HG02759 (cell line): ENCODE measurements around the gene MMP19.
"Not testable (repeated sequence)": the region's sequence is repeated elsewhere in the genome, so short reads cannot be mapped to it uniquely, and the experiment has no call there.

Experiments used
- ATAC-seq: cut with Tn5 transposase; IDR thresholded peaks from one replicate; pipeline ENCODE4 v1.9.1; 2021; ENCODE audit warnings: mild to moderate bottlenecking, moderate library complexity; ENCODE audit not compliant: unreplicated experiment

Gene MMP19

DNA sequence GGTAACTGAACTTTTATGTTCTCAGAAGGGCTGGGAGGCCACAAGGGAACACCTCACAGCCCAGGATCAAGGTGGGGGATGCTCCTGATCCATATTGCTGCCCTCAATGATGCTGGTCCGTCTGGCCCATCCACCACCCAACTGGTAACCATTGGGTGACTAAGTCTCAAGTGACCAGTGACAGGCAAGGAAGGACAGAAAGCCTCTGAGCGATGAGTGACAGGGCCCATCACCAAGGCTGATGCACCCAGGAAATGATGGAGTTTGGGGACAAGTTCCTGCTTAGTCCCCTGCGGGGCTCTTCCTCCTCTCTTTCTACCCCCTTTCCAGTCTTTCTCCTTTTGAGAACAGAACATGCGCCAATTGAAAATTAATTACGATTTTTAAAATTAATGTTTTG is 2.6 kb upstream of the MMP19 start:
- ATAC-seq: no peak

DNA sequence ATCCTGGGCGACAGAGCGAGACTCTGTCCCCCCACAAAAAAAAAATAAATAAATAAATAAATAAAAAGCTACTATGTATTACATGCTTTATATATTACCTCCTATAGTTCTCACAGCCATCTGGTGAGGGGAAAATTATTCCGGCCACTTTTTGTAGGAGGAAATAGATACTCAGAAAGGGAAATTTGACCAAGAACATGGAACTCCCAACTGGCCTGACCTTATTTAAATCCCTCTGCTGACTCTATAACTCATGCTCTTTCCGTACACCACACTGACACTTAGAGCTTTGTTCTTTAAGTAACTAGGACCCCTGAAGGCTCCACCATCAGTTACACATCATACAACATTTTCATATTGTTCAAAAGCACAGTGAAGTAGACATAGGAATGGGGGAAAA is 2.2 kb upstream of the MMP19 start:
- ATAC-seq: no peak

DNA sequence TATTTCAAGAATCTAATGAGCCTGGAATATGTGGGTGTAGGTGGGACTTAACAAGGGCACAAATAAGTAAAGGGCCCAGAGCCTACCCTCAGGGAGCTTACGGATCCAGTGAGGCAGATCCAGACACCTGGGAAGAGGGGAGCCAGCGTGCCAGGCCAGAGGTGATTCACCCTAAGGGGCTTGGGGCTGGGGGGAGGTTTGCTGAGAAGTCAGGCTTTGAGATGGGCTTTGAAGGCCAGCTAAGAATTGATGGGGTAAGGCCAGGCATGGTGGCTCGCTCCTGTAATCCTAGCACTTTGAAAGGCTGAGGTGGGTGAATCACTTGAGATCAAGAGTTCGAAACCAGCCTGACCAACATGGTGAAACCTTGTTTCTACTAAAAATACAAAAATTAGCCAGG is 695 bp upstream of the MMP19 start:
- no peak for ATAC-seq

DNA sequence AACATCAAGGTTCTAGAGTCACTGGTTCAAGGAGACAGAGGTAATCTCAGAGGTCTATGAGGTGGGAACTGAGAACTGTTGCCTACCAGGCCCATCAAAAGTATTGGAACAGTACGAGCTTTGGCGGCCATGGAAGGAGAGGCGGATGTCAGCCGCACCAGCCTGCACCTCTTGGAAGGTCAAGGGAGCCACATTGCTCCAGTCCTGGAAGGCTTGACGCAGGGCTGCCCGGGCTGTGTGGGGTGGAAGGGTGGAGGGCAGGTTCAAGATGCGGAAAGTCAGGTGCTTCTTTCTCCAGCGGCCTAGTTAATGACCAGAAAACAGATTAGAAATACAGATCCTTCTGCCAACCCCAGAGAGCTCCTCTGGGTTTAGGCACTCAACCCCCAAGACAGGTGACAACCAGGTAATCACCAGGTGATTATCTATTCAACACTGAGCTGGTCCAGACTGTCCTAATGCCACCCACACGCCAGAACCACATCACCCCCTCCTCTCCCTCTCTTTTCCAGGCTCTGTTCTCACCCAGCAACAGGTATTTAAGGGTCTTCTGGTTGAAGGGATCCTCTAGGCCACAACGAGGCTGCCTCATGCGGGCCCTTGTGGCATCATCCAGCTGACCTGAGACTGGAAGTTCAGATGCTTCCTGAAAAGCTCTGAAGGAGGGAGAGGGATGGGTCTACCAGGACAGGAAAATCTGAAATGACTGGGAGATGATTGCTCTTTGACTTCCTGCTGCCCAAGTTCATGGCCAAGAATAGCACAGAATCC is 2.0 kb downstream of the MMP19 start:
- no peak for ATAC-seq

DNA sequence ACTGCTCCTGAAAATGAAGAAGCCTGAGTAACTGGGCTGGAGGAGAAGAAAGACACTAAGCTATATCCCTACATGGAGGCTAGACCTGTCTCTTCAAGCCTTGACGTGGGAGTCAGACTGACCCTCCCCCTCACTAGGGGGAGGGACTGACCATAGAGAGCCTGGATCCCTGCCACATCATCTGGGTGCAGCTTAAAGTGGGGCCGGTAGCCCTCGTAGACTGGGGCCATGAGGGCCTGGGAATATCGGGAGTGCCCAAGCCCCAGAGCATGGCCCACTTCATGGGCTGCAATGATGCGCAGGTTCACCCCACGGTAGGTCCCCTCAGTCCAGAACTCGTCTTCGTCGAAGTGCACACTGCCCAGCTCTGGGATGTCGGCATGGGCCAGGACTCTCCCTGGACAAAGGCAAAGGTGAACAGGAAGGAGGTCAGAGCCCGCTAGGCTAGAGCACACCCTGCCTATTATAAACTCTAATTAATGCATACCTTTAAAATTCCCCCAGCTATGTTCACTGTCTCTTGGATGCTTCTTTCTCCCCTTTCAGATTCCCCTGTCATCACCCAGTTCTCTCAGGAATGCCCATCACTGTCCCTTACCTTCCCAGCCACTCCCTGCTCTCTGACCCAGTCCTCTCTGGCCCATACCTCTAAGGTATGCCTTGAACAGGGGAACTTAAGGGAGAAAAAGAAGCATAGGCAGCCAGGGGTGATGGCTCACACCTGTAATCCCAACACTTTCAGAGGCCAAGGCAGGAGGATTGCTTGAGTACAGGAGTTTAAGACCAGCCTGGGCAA is 3.2 kb downstream of the MMP19 start:
- ATAC-seq: no peak

- no peak for ATAC-seq
Observed at GRCh38 chr12:55838361-55838760, 4.4 kb downstream of the MMP19 start.

DNA sequence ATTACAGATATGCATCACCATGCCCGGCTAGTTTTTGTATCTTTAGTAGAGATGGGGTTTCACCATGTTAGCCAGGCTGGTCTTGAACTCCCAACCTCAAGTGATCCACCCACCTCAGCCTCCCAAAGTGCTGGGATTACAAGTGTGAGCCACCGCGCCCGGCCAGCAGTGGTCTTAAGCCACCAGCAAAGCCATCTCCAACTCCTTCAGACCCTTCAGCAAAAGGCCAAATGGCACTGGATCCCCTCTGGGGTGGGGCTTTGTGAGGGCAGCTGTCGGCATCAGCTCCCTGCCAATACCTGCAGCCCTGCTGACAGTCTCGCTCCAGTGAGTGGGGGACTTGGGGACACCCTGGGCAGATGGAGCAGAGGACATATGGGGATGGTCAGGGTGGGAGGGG is 8.3 kb downstream of the MMP19 start:
- ATAC-seq: not testable (repeated sequence)

GRCh38 chr12:55833056-55833455 is 9.7 kb downstream of the MMP19 start:
- ATAC-seq: no peak

- ATAC-seq: no peak
Observed at GRCh38 chr12:55831447-55831815, 11.3 kb downstream of the MMP19 start.

DNA sequence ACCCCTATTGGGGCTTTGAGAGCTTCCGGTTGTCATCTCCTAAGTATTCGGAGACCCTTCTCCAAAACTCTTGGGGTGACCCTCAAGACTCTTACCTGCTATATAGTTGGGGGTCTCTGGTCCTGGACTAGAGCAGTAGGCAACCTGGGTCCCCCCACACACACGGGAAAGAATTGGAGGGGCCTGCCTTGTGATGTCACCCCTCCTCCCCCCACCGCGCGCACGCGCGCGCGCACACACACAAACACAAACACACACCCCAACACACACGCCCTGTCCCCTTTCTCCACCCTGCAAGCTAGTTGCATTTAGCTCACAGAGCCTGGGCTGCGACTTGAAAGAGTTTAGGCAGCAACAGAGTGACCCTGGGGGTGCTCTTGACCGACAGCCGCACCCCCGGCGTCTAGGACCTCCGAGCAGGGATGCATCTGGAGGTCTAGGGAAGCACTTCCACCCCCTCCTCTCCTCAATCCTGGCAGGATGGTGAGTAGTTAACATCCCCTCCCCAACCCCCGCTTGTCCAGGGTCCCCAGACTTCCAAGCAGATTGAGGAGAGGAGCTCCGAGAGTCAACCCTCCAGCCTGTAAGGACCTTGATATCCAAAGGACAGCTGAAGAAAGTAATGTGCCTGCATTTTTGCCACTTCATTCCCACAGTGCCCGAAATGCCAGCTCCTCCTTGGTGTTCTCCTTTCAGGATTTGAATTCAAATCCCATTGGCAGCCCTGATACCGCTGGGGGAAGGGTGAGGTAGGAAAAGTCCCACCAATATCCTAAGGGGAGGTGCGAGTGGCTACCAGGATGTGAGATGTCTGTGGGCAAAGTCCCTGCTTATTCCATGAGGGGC is 11.9 kb downstream of the MMP19 start:
- ATAC-seq: no peak

DNA sequence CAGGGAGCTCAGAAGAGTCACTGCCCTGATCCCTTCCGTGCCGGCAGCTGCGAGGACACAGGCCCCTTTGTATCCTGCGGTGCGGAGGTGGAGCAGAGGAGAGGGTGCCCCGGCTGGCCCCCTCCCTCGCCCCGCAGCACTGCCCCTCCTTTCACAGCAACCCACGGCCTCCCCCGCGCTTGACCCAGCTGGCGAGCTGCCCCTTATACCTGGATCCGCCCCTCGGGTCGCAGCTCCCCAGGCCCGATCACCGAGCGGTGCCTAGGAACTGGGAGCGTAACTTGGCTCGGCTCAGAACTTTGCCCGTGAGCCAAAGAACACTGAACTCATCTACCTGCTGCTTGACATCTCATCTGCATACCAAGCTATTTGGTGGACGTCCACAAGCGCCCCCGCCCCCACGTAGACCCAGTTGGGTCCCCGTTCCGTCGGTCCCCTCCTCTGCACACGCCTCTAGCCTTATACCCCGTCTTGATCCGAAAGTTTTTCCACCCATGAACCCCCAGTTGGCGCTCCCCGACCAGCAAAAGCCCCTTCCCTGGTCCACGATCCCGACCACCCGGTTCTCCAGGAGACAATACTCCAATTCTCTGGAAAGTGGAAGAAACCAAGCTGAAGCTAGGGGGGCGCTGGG is 12.7 kb downstream of the MMP19 start:
- peak; percentile 32 for ATAC-seq

GRCh38 chr12:55828357-55828756 is 14.4 kb downstream of the MMP19 start:
- ATAC-seq: no peak

DNA sequence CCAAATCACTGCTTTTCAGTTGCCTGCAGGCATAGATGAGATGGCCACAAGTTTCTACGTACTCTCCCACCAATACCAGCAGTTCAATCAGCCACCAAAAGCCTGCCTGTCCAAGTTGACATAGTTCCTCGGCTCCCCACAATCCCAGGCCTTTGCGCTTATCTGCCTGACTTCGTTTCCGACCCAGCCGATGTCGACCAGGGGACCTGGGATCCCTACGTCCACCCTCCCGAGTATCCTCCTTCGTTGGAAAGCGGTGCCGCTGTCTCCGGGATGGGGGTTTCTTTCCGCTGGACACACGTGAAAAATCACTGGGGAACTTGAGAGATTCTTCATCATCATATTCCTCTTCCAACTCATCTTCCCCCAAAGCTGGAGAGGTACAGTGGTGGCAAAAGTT is 14.9 kb downstream of the MMP19 start:
- ATAC-seq: no peak

DNA sequence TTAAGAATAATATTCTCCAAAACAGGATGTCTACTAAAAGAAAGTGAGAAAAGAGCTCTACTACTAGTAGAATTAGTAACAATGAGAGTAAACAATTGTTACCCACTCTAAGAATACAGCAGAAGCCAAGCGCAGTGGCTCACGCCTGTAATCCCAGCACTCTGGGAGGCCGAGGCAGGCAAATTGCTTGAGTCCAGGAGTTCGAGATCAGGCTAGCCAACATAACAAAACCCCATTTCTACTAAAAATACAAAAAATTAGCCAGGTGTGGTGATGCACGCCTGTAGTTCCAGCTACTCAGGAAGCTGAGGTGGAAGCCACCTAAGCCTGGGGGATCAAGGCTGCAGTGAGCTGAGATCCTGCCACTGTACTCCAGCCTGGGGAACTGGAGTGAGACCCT is 18.0 kb downstream of the MMP19 start:
- ATAC-seq: no peak

- no peak for ATAC-seq
Observed at GRCh38 chr12:55823419-55823818, 19.3 kb downstream of the MMP19 start.

GRCh38 chr12:55822228-55822627 is 20.5 kb downstream of the MMP19 start:
- ATAC-seq: no peak

- ATAC-seq: no peak
Observed at GRCh38 chr12:55820679-55821078, 22.1 kb downstream of the MMP19 start.

DNA sequence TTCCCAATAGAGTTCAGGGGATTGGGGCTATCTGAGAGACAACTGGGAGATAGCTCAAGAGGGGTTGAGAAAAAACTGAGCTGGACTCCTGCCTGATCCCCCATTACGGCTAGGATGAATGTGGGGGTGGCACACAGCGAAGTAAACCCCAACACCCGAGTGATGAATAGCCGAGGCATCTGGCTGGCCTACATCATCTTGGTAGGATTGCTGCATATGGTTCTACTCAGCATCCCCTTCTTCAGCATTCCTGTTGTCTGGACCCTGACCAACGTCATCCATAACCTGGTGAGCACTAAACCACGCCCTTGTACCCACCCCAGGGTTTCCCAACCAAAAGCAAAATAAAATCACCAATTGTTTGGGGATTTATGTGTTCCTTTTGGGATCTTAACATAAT is 23.9 kb downstream of the MMP19 start:
- ATAC-seq: no peak

DNA sequence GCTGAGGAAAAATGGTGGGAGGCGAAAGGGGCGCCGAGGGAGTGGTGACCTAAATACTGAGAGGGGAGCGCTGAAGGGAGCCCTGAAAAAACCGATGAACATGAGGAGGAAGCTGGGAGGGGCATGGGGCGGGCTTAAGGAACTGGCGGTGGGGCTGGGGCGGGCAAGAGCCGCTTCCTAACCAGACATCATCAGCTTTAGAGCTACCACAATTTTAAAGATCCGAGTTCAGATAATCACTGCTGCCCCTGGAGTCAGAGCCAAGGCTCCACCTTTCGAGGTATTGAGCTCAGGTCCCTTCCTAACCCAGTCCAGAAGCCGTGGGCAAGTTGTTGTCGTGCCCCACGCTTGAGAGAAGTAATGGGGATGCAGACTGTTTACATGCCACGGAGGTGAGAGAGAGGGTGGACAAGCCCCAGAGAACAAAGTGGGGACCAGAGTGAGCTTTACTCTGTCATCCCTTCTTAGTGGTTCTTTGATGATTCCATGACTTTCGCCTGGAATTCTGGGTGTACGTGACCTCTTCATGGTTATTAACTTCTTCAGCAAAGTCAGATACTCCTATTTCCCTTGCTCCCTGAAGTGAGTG is 24.5 kb downstream of the MMP19 start:
- ATAC-seq: peak; percentile 32

DNA sequence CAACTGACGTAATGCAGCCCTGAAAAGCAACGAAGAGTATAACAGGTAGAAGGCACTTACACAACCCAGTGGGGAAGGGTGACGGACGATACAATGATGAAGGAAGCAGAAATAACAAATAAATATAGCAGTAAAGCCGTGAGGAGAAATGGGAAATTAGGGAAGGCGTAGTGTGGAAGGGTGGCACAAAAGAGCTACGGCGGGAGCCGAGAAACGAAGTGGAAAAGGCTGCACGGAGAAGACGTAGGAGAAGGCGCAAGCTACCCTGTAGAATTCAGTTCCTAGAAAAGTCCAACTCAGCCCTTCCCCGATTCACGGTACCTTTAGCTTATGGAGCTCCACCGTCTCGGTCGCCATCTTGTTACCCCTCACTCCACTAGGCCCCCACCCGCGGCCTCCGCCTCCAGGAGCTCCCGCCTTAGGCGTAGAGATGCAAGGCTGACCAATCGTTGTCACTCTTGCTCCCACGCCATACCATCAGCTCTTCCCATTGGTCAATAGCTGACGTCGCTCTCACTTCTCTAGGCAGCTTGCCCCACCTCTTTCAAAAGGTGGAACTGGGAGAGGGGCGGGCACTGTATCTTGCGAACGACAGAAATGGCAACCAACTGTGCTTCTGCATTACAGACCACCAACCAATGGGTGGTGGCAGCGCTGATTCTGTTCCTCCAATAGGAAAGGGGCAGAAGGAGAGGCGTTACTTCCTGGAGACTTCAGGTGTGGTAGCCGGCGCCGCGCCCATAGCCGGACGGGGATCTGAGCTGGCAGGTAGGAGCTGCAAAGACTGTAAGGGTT is 25.2 kb downstream of the MMP19 start, which contains the start of the genes ORMDL2 and SARNP:
Gene ORMDL2 (plus strand): TSS at position 697 of the 795 bp plus-strand sequence. CDS start 959 bp downstream, outside the sequence.
Gene SARNP (minus strand): TSS at position 380 of the 795 bp plus-strand sequence. CDS start 23 bp downstream, at position 357.
- peak; percentile 96 for ATAC-seq
